HepG2 (cell line): ENCODE results near the gene MDFI. TPM values are rescaled to one million over a fixed set of nuclear protein-coding genes. Genes with fewer than 3 reads are reported as not detected.

Experiments used
- ATAC-seq: fragments of 200-7000 bp; cut with Tn5 transposase; 3 replicates; pipeline ENCODE4 v1.9.1; 2020; ENCODE audit warnings: mild to moderate bottlenecking, moderate library complexity
- BruUV-seq: library from RNA; stranded (reverse); fragments of 400-500 nt; replicated peaks from 2 replicates; lab custom pipeline; 2021; lab: Mats Ljungman, UMichigan
- CTCF ChIA-PET: fragments of 300-600 bp; formaldehyde crosslinking; extraction: SDS; loops from one replicate; lab custom pipeline; 2021; ENCODE audit warnings: low total read pairs, inconsistent platforms, low intra/inter-chr PET ratio; lab: Yijun Ruan, JAX
- POLR2A ChIA-PET: fragments of 350-600 bp; sonication (Branson Sonifier 250); formaldehyde crosslinking; loops from one replicate; lab custom pipeline; 2020; ENCODE audit warnings: antibody characterized with exemption, inconsistent platforms; lab: Yijun Ruan, JAX
- DNase-seq: peaks from one replicate; pipeline ENCODE4 v3.0.0-alpha.2; 2015; ENCODE audit warnings: low spot score
- FAIRE-seq: peaks from 3 replicates; lab custom pipeline; 2011; peaks lifted over from hg19 to GRCh38; lab: Jason Lieb, UNC
- H2AFZ ChIP-seq: one replicate; pipeline ENCODE4 v1.6.1; 2011; ENCODE audit warnings: low read length, inconsistent platforms
- H3K27ac ChIP-seq: fragments of 300-600 bp; 3 replicates; pipeline ENCODE4 v1.8.0; 2011; ENCODE audit warnings: mixed run types, mild to moderate bottlenecking, mixed read lengths, low read length, inconsistent platforms; ENCODE audit not compliant: insufficient read depth; ENCODE audit errors: extremely low read length
- H3K27me3 ChIP-seq, 2 experiments: fragments of 200-600 bp in 1 of 2; 2 replicates in 1 of 2; 3 replicates in 1 of 2; pipeline versions ENCODE4 v1.6.0 to v1.8.0; 2011; ENCODE audit warnings: low read length in 2 of 2, mild to moderate bottlenecking in 2 of 2, moderate library complexity in 2 of 2, inconsistent platforms in 1 of 2; ENCODE audit not compliant: insufficient read depth in 2 of 2, control insufficient read depth in 1 of 2
- H3K36me3 ChIP-seq, 2 experiments: fragments of 200-600 bp in 1 of 2; replicated peaks in 1 of 2; 2 replicates in 1 of 2; 3 replicates in 1 of 2; pipeline versions ENCODE4 v1.5.1 to v1.8.0; 2011; ENCODE audit warnings: low read length in 2 of 2, inconsistent platforms in 1 of 2; ENCODE audit not compliant: insufficient read depth in 2 of 2, control insufficient read depth in 1 of 2
- H3K4me1 ChIP-seq: 2 replicates; pipeline ENCODE4 v1.5.1; 2012; ENCODE audit warnings: low read length, inconsistent platforms; ENCODE audit not compliant: insufficient read depth
- H3K4me2 ChIP-seq: 2 replicates; pipeline ENCODE4 v1.6.0; 2011; ENCODE audit warnings: low read depth, low read length, inconsistent platforms
- H3K4me3 ChIP-seq, 3 experiments: fragments of 200-600 bp in 1 of 3; sonication (generic), shearing (Covaris generic) in 1 of 3; replicated peaks in 1 of 3; 2 replicates each; pipeline ENCODE4 v1.5.1; 2011 to 2016; ENCODE audit warnings: low read length in 3 of 3, inconsistent platforms in 2 of 3, low read depth in 2 of 3, mild to moderate bottlenecking in 2 of 3, control low read depth in 1 of 3, mixed read lengths in 1 of 3; ENCODE audit not compliant: insufficient read depth in 1 of 3
- H3K79me2 ChIP-seq: one replicate; pipeline ENCODE4 v1.6.1; 2011; ENCODE audit warnings: low read length, inconsistent platforms; ENCODE audit not compliant: insufficient read depth
- H3K9ac ChIP-seq: 2 replicates; pipeline ENCODE4 v1.6.0; 2011; ENCODE audit warnings: mild to moderate bottlenecking, low read depth, low read length, inconsistent platforms; ENCODE audit not compliant: insufficient read depth
- H3K9me3 ChIP-seq: 2 replicates; pipeline ENCODE4 v1.5.1; 2012; ENCODE audit warnings: mild to moderate bottlenecking, low read length
- H4K20me1 ChIP-seq: 2 replicates; pipeline ENCODE4 v1.6.0; 2011; ENCODE audit warnings: inconsistent platforms, mild to moderate bottlenecking, low read length, moderate library complexity; ENCODE audit not compliant: insufficient read depth
- ARNTL ChIP-seq: sonication (generic); formaldehyde crosslinking; IDR thresholded peaks from 2 replicates; pipeline ENCODE4 v1.4.0; 2020; ENCODE audit warnings: mild to moderate bottlenecking, missing genetic modification reagents
- ETV6 ChIP-seq: sonication (generic); formaldehyde crosslinking; conservative IDR thresholded peaks from 2 replicates; pipeline ENCODE4 v1.4.0; 2020; ENCODE audit warnings: missing genetic modification reagents
- EZH2 ChIP-seq: conservative IDR thresholded peaks from 2 replicates; pipeline ENCODE4 v1.6.1; 2012; ENCODE audit warnings: mild to moderate bottlenecking, low read depth, low read length, moderate library complexity
- FOXK1 ChIP-seq: sonication (generic); formaldehyde crosslinking; IDR thresholded peaks from 2 replicates; pipeline ENCODE4 v1.4.0; 2020; ENCODE audit warnings: low read depth, missing genetic modification reagents, borderline replicate concordance
- JDP2 ChIP-seq: sonication (generic); formaldehyde crosslinking; IDR thresholded peaks from 2 replicates; pipeline ENCODE4 v1.8.1; 2022; ENCODE audit warnings: missing genetic modification reagents, borderline replicate concordance
- STAT6 ChIP-seq: sonication (generic); formaldehyde crosslinking; IDR thresholded peaks from 2 replicates; pipeline ENCODE4 v1.4.0; 2020; ENCODE audit warnings: missing genetic modification reagents, mild to moderate bottlenecking, borderline replicate concordance
- ZBTB2 ChIP-seq: sonication (generic); formaldehyde crosslinking; IDR thresholded peaks from 2 replicates; pipeline ENCODE4 v1.8.0; 2022; ENCODE audit warnings: low read depth, missing genetic modification reagents
- ZBTB34 ChIP-seq: sonication (generic); formaldehyde crosslinking; IDR thresholded peaks from 2 replicates; pipeline ENCODE4 v1.8.0; 2022; ENCODE audit warnings: mild to moderate bottlenecking, missing genetic modification reagents
- ZBTB46 ChIP-seq: sonication (generic); formaldehyde crosslinking; IDR thresholded peaks from 2 replicates; pipeline ENCODE4 v1.4.0; 2020; ENCODE audit warnings: mild to moderate bottlenecking, missing genetic modification reagents, borderline replicate concordance
- ZNF335 ChIP-seq: sonication (generic); formaldehyde crosslinking; IDR thresholded peaks from 2 replicates; pipeline ENCODE4 v1.4.0; 2020; ENCODE audit warnings: missing genetic modification reagents
- WGBS: methylation state at CpG from one replicate; pipeline ENCODE4 v1.1.6; 2017; ENCODE audit warnings: low lambda C conversion rate; 5-methylcytosine and 5-hydroxymethylcytosine counted together
- in situ Hi-C: cut with HindIII; loops from 2 replicates; pipeline ENCODE4 v1.10.0; 2017; ENCODE audit warnings: low pct_unique_long_range_greater_than_20kb; ENCODE audit not compliant: extremely low pct_ligation_motif_present
- intact Hi-C: fragments of 100-400 bp; cut with micrococcal nuclease; formaldehyde crosslinking; loops from one replicate; pipeline ENCODE4 v1.10.0; 2022; ENCODE audit not compliant: unreplicated experiment
- polyA plus RNA-seq, 8 experiments: library from polyadenylated mRNA; depleted of rRNA in 3 of 8; stranded (reverse) in 7 of 8; unstranded in 1 of 8; fragments of >200 nt; fragmentation: Illumina TruSeq in 4 of 8; extraction: Trizol in 4 of 8; gene quantifications; 2 replicates each; pipeline versions ENCODE4 v1.2.1 to v1.2.3, GENCODE V29; 2011 to 2016; ENCODE audit warnings: low read depth in 4 of 8, missing spikeins in 1 of 8, mixed read lengths in 1 of 8; ENCODE audit not compliant: insufficient read depth in 1 of 8
- total RNA-seq, 5 experiments: library from RNA; depleted of rRNA; stranded (reverse); fragments of >200 nt; fragmentation: Illumina TruSeq; extraction: Trizol; gene quantifications; 2 replicates each; pipeline ENCODE4 v1.2.3, GENCODE V29; 2016; ENCODE audit warnings: low read depth in 1 of 5

Gene MDFI
- total and polyA plus RNA-seq, 2 of the 13 experiments (the other 11 are each of a cell fraction or from before 2014, with no cell fraction given): 0.28 TPM; not detected in 1

- TF ChIP-seq ZBTB46 (no peak), EZH2 (peak; percentile 95; the same call in 1 of the 2 replicates)
- TF ChIP-seq, all 625 proteins: peak for 6
These were observed 904 bp downstream of the MDFI start (continued) for GRCh38 chr6:41638935-41639808.

GRCh38 chr6:41639809-41640371 is 1.6 kb downstream of the MDFI start:
- DNase-seq (no peak), ATAC-seq (no peak), FAIRE-seq (no peak)
- BruUV-seq: no TSS peak
- no peaks in the 10 kb centered on the region for H4K20me1 ChIP-seq
- ChIA-PET CTCF (no interaction called here), POLR2A (no interaction called here)
- H3K27ac ChIP-seq: no peak overlapping the region
- peaks cover 46% of the 10 kb centered on the region for H3K4me1 ChIP-seq
- H3K9me3 ChIP-seq: no peaks in the 10 kb centered on the region
- H3K4me3 ChIP-seq: no peak overlapping the region
- no peaks in the 10 kb centered on the region for H3K36me3 ChIP-seq
- H3K9ac ChIP-seq: no peak overlapping the region
- TF ChIP-seq ZBTB2 (CRISPR knock-in tag) (no peak), JDP2 (CRISPR knock-in tag) (no peak), STAT6 (CRISPR knock-in tag) (no peak), ZBTB34 (CRISPR knock-in tag) (no peak), ARNTL (CRISPR knock-in tag) (no peak), ZNF335 (CRISPR knock-in tag) (no peak), FOXK1 (no peak), ETV6 (CRISPR knock-in tag) (no peak)
- H3K27me3 ChIP-seq: peaks cover 10 to 88% of the 10 kb centered on the region in 2 experiments
- no peaks in the 10 kb centered on the region for H3K79me2 ChIP-seq
- no peak overlapping the region for H2AFZ ChIP-seq
- WGBS: 49% methylated on average over 8 of the region's 8 CpGs
- in situ Hi-C loops (no loop called here), intact Hi-C loops (no loop called here)
- no peak overlapping the region for H3K4me2 ChIP-seq
